HG03558 (cell line): Measurements from ENCODE around the gene CNTN4.

ENCODE experiments used
- ATAC-seq: cut with Tn5 transposase; IDR thresholded peaks from one replicate; pipeline ENCODE4 v1.9.1; 2021; ENCODE audit warnings: moderate number of reproducible peaks; ENCODE audit not compliant: unreplicated experiment; ENCODE audit errors: extremely low read depth

CNTN4 gene

DNA sequence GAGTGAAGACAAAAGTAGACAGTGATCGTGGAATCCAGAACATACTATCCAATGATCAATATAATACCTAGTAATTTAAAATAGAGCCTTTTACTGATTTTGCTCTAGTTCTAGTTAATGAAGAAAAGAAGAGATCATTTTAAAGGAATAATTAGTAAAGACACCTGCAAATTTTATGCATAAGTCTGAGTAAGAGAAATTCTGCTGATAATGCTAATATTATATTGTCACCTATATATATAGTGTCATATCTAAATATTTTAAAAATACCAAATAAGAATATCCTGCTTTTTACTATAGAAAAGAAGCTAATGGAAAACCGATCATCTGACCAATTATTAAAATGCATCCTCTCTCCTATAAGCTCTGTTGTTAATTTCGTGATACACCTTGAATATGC is 152.1 kb downstream of the CNTN4 start:
- ATAC-seq, result no peak

- no peak for ATAC-seq
These were observed 163.1 kb downstream of the CNTN4 start for GRCh38 chr3:2261747-2262146.

DNA sequence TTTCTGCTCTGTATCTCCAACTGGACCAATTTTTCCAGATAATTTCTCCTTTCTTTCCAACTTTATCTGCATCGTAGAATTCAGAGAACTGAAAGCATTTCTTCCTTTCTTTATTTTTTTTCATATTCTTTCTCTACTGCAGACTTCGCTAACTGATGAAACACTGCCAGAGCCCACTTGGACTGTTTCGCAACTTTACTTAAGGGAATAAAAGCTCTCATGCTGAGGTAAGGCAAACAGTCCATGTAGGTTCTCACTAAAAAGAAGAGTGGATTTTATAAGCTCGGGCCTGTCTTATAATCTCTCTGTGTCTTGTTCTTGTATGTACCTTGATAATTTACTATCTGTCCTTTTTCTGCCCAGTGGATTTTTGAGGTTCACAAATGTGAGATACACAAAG is 163.5 kb downstream of the CNTN4 start:
- ATAC-seq, result no peak

DNA sequence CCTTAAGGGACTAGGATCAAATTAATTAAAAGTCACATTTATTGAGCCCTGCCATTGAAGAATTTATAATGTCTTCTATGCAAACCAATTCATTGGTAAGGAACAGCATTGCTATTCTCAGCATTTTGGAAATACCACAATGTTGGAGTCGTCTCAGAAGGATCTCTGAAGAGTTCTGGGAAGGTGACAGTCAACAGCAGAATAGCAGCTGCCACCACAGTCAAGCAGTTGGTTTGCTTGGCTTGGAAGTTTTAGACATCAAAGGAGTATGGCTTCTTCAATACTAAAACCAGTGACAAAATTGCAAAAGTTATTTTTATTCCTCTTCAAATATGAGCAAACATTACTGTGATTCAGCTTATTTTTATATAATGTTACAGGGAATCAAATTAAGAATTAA is 167.9 kb downstream of the CNTN4 start:
- no peak for ATAC-seq

- ATAC-seq, result no peak
These were observed 170.1 kb downstream of the CNTN4 start for GRCh38 chr3:2268779-2269178.

- ATAC-seq, result no peak
These were observed 175.9 kb downstream of the CNTN4 start for GRCh38 chr3:2274526-2274925.

DNA sequence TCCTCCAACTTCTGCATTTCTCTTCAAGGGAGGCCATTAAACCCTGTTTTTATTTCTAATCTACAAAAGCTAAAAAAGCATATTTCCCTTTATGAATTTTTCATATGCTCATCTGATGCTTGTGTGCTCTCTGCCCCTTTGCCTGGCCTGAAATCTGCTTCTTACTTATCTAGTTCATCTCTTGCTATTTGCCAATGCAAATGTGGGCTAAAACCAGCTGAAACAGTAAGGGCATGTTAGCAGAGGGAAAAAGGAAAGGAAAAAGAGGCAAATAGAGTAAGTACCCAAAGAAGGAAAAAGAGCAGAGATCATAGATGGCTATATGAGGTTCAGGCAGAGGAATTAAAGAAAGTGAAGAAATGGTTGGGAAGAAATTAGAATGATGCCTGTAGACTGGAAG is 185.2 kb downstream of the CNTN4 start:
- ATAC-seq, result no peak

GRCh38 chr3:2300938-2301337 is 202.3 kb downstream of the CNTN4 start:
- ATAC-seq, result no peak

DNA sequence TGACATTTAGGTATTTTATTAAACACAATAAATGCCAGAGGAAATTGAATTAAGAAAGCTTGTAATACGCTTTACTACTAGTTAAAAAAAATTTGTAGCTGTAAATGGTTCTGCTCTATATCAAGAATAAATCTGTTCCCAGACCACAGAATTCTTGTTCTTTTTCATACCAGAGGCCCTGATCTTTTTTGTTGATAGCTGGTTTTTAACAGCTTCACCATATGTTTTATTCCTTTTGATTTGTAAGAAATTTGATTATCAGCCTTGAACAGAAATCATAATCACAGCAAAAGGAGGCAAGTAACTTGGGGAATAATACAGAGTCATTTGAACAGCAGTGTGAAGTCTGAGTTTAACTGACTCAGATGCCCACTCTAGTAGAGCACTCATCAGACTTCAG is 202.7 kb downstream of the CNTN4 start:
- ATAC-seq, result no peak

DNA sequence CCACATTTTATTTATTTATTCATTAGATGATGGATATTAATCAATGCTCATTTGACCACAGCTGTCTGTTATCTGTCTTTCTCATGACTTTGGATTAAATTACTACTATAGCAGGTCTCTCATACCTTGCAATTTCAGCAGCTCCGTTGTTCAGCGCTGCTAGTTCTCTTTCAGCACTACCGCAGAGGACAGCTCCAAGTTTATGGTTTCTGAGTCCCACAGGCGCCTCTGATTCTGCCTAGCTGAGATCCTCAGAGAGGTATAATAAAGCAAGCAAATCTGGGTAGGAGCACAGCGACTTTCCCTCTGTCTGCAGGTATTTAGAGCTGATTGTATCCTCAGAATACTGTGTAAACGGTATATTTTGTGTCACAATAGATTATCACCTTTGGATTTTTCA is 204.9 kb downstream of the CNTN4 start:
- no peak for ATAC-seq

- ATAC-seq, result no peak
These were observed 212.4 kb downstream of the CNTN4 start for GRCh38 chr3:2311022-2311421.

- no peak for ATAC-seq
These were observed 218.9 kb downstream of the CNTN4 start for GRCh38 chr3:2317521-2317920.

GRCh38 chr3:2334921-2335320 is 236.3 kb downstream of the CNTN4 start:
- ATAC-seq, result no peak

GRCh38 chr3:2343031-2343682 is 244.5 kb downstream of the CNTN4 start:
- ATAC-seq, result no peak

DNA sequence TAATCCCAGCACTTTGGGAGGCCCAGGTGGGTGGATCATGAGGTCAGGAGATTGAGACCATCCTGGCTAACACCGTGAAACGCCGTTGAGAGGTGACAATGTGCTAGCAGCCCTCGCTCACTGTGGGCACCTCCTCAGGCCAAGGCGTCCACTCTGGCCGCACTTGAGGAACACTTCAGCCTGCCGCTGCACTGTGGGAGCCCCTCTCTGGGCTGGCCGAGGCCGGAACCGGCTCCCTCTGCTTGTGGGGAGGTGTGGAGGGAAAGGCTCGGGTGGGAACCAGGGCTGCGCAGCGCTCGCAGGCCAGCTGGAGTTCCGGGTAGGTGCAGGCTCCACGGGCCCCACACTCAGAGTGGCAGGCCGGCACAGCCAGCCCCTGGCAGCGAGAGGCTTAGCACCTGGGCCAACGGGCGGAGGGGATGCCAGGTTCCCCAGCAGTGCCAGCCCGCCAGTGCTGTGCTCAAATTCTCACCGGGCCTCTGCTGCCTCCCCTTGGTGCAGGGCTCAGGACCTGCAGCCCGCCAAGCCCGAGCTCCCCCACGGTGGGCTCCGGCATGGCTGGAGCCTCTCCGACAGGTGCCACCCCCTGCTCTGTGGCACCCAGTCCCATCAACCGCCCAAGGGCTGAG is 253.6 kb downstream of the CNTN4 start:
- ATAC-seq, result no peak

GRCh38 chr3:2354702-2355101 is 256.0 kb downstream of the CNTN4 start:
- no peak for ATAC-seq

DNA sequence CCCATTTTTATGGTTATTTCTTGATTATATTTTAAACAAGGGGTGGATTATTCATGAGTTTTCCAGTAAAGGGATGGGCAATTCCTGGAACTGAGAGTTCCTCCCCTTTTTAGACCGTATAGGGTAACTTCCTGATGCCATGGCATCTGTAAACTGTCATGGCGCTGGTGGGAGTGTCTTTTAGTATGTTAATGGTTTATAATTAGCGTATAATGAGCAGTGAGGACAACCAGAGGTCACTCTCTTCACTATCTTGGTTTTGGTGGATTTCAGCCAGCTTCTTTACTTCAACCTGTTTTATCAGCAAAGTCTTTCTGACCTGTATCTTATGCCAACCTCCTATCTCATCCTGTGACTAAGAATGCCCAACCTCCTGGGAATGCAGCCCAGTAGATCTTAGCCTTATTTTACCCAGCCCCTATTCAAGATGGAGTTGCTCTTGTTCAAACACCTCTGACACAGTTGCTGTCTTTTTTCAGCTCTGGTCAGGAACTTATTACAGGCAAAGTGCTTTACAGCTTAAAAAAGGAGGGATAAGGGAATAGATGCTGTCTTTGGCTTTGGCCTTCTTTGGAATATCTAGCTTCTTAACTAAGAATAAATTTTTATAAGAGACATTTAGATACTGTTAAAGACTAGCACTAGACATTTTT is 257.8 kb downstream of the CNTN4 start:
- no peak for ATAC-seq

GRCh38 chr3:2360815-2361214 is 262.1 kb downstream of the CNTN4 start:
- ATAC-seq, result no peak

DNA sequence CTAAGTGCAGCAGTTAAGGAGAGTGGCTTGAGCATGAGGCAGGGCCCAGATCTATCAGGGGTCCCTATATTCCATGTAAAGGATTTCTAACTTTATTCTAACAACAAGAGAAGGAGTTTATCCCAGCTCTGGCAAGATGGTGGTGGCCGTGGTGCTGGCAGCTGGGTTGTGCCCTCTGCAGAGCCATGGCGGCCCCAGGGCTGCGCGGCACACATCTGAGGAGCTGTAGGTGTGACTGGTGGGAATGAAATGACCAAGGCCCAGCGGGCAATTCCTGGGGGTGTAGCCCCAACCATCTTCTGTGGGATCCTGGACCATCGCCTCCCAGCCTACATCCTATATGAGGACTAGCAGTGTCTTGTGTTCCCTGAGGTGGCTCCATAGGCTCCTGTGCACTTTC is 263.5 kb downstream of the CNTN4 start:
- ATAC-seq, result no peak

GRCh38 chr3:2363854-2364253 is 265.2 kb downstream of the CNTN4 start:
- ATAC-seq, result no peak

DNA sequence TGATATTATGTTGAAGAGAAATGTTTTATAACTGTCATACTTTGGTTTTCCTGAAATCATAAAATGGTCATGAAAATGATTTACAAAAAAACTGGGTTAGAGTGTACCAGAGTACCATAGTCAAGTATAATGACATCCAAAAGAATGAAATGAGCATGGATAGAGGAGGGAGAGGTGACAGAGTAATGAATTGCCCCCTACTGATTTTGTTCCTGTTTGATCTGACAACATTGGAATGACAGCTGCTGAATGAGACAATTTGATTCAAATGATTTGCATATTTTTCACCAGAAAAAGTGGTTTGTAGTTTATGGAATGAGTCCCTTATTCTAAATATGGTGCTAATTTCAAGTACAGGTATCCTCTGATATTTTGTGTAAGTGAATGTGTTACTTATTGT is 271.7 kb downstream of the CNTN4 start:
- no peak for ATAC-seq

DNA sequence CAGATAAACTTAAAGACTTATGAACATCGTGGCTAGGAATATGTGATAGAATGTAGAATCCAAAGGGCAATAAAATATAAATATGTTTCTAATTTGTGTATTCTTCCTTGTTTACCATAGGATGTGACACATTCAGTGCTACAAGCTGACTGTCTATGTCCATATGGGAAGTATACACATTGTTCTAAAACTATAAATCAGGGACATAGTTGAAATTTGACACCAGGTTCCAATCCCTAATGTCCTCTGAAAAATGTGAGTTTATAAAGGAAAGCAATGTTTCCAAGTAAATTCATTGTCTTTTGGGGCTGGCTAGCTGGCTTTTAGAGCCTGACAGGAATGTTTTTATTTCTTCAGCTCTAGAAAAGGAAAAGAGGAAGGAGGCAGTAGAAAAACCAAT is 273.6 kb downstream of the CNTN4 start:
- ATAC-seq, result no peak
